Measurements from ENCODE around the gene GPR62. TPM values are rescaled to one million over a fixed set of nuclear protein-coding genes. Genes with fewer than 3 reads are reported as not detected.

The GPR62 gene
- total and polyA plus RNA-seq, 2 experiments from 2014 or later, result not detected

GRCh38 chr3:51947215-51947900 is 7.8 kb upstream of the GPR62 start:
- Histone ChIP-seq H3F3A (ENCODE audit: insufficient read depth) (peaks cover 14% of the 10 kb centered on the region; the same call in 1 of the 2 replicates), H3K4me3 (no peak overlapping the region), H3K4me1 (ENCODE audit: insufficient read depth) (peaks cover 10% of the 10 kb centered on the region), H3K36me3 (ENCODE audit: low read depth) (no peaks in the 10 kb centered on the region), H3K9me3 (ENCODE audit: low read depth) (no peaks in the 10 kb centered on the region), H3K79me2 (ENCODE audit: insufficient read depth) (no peaks in the 10 kb centered on the region), H4K20me1 (ENCODE audit: insufficient read depth) (no peaks in the 10 kb centered on the region), H3K4me2 (ENCODE audit: unreplicated experiment) (no peak overlapping the region), H3K9me2 (ENCODE audit: insufficient read depth) (no peaks in the 10 kb centered on the region), H3K27ac (no peak overlapping the region), H3K9ac (no peak overlapping the region), H3K27me3 (replicated peaks; ENCODE audit: insufficient read depth) (no peaks in the 10 kb centered on the region), H2AFZ (no peak overlapping the region)
- TF ChIP-seq EZH2 (IDR thresholded peaks at IDR 0.05; ENCODE audit: insufficient read depth, poor library complexity, severe bottlenecking) (no peak), EZH2phosphoT487 (IDR thresholded peaks at IDR 0.05; ENCODE audit: insufficient read depth, low read depth) (no peak)
- in situ Hi-C loops (cut with MboI), result no loop called here
- no peak for DNase-seq
- 77 to 79% methylated on average over 13 of the region's 13 CpGs for WGBS, 2 experiments (ENCODE audit: low coverage in 1 of 2, low lambda C conversion rate in 2 of 2, missing lambda C conversion rate in 2 of 2)

GRCh38 chr3:51948016-51948580 is 7.1 kb upstream of the GPR62 start:
- Histone ChIP-seq H3K4me1 (ENCODE audit: insufficient read depth) (peaks cover 4% of the 10 kb centered on the region; the same call in 1 of the 2 replicates), H3K4me2 (ENCODE audit: unreplicated experiment) (no peak overlapping the region), H3K36me3 (ENCODE audit: low read depth) (no peaks in the 10 kb centered on the region), H4K20me1 (ENCODE audit: insufficient read depth) (no peaks in the 10 kb centered on the region), H3F3A (ENCODE audit: insufficient read depth) (peaks cover 17% of the 10 kb centered on the region), H3K9me2 (ENCODE audit: insufficient read depth) (no peaks in the 10 kb centered on the region), H3K27me3 (replicated peaks; ENCODE audit: insufficient read depth) (no peaks in the 10 kb centered on the region), H3K27ac (no peak overlapping the region), H3K79me2 (ENCODE audit: insufficient read depth) (no peaks in the 10 kb centered on the region), H2AFZ (no peak overlapping the region), H3K9me3 (ENCODE audit: low read depth) (no peaks in the 10 kb centered on the region), H3K9ac (no peak overlapping the region), H3K4me3 (no peak overlapping the region)
- 92 to 95% methylated on average over 10 of the region's 10 CpGs for WGBS, 2 experiments (ENCODE audit: low coverage in 1 of 2, low lambda C conversion rate in 2 of 2, missing lambda C conversion rate in 2 of 2)
- no peak for DNase-seq
- in situ Hi-C loops (cut with MboI), result no loop called here
- TF ChIP-seq EZH2phosphoT487 (IDR thresholded peaks at IDR 0.05; ENCODE audit: insufficient read depth, low read depth) (no peak), EZH2 (IDR thresholded peaks at IDR 0.05; ENCODE audit: insufficient read depth, poor library complexity, severe bottlenecking) (no peak)

- in situ Hi-C loops (cut with MboI), result no loop called here
- Histone ChIP-seq H3K4me2 (ENCODE audit: unreplicated experiment) (no peak overlapping the region), H3K9me3 (ENCODE audit: low read depth) (no peaks in the 10 kb centered on the region), H3K36me3 (ENCODE audit: low read depth) (no peaks in the 10 kb centered on the region), H3K9me2 (ENCODE audit: insufficient read depth) (no peaks in the 10 kb centered on the region), H3K4me1 (ENCODE audit: insufficient read depth) (no peaks in the 10 kb centered on the region), H3K9ac (no peak overlapping the region), H3K27me3 (replicated peaks; ENCODE audit: insufficient read depth) (no peaks in the 10 kb centered on the region), H2AFZ (no peak overlapping the region), H3K27ac (no peak overlapping the region), H3F3A (ENCODE audit: insufficient read depth) (peaks cover 26% of the 10 kb centered on the region), H4K20me1 (ENCODE audit: insufficient read depth) (no peaks in the 10 kb centered on the region), H3K79me2 (ENCODE audit: insufficient read depth) (no peaks in the 10 kb centered on the region), H3K4me3 (no peak overlapping the region)
- TF ChIP-seq EZH2phosphoT487 (IDR thresholded peaks at IDR 0.05; ENCODE audit: insufficient read depth, low read depth), result no peak
- no peak for TF ChIP-seq EZH2 (IDR thresholded peaks at IDR 0.05; ENCODE audit: insufficient read depth, poor library complexity, severe bottlenecking)
- WGBS, 2 experiments (ENCODE audit: low coverage in 1 of 2, low lambda C conversion rate in 2 of 2, missing lambda C conversion rate in 2 of 2), result 96 to 97% methylated on average over 5 of the region's 5 CpGs
- DNase-seq, result no peak
Observed at GRCh38 chr3:51949121-51949520, 6.1 kb upstream of the GPR62 start.

- Histone ChIP-seq H3K9me3 (ENCODE audit: low read depth) (no peaks in the 10 kb centered on the region), H3K79me2 (ENCODE audit: insufficient read depth) (no peaks in the 10 kb centered on the region), H2AFZ (no peak overlapping the region), H3F3A (ENCODE audit: insufficient read depth) (peaks cover 28% of the 10 kb centered on the region), H3K4me2 (ENCODE audit: unreplicated experiment) (no peak overlapping the region), H3K36me3 (ENCODE audit: low read depth) (no peaks in the 10 kb centered on the region), H3K4me3 (no peak overlapping the region), H3K27ac (no peak overlapping the region), H3K4me1 (ENCODE audit: insufficient read depth) (no peaks in the 10 kb centered on the region), H3K9me2 (ENCODE audit: insufficient read depth) (no peaks in the 10 kb centered on the region), H3K9ac (no peak overlapping the region), H3K27me3 (replicated peaks; ENCODE audit: insufficient read depth) (no peaks in the 10 kb centered on the region), H4K20me1 (ENCODE audit: insufficient read depth) (no peaks in the 10 kb centered on the region)
- DNase-seq, result no peak
- TF ChIP-seq EZH2 (IDR thresholded peaks at IDR 0.05; ENCODE audit: insufficient read depth, poor library complexity, severe bottlenecking), result no peak
- no peak for TF ChIP-seq EZH2phosphoT487 (IDR thresholded peaks at IDR 0.05; ENCODE audit: insufficient read depth, low read depth)
- in situ Hi-C loops (cut with MboI), result no loop called here
- 95 to 100% methylated on average over 2 of the region's 2 CpGs for WGBS, 2 experiments (ENCODE audit: low coverage in 1 of 2, low lambda C conversion rate in 2 of 2, missing lambda C conversion rate in 2 of 2)
Observed at GRCh38 chr3:51950899-51951298, 4.3 kb upstream of the GPR62 start.

Data from GM23248 (cell line).